ENCODE data around the gene BUD31.

DNA sequence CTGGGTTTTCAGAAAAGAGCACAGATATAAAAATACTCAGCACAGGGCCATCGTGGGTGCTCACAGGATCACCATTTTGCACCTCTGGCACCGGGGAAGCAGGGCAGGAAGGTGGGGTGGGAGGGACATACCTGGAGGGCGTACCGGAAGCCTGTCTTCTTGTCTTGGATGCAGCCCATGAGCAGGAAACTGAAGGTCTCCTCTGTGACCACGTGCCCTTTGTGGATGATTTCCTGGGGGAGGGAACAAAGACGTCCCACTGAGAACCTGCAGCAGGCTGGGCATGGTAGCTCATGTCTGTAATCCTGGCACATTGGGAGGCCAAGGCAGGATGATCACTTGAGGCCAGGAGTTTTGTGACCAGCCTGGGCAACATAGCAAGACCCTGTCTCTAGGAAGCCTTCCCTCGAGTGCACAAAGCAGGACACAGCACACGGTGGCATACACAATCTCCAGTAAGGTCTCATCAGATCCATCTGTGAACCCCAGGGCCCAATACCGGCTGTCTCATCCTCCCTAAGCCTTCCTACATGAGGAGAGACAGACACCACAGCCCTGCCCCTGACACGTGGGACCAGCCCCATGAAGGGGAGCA, 20.3 kb downstream of the BUD31 start:
- no peak for TF ChIP-seq SNAI2 (CRISPR knock-in tag; IDR thresholded peaks at IDR 0.05)
- no peak for TF ChIP-seq ZFP30 (CRISPR knock-in tag; IDR thresholded peaks at IDR 0.05)
- TF ChIP-seq ZC3H10 (CRISPR knock-in tag; IDR thresholded peaks at IDR 0.05) = no peak
- no peak for TF ChIP-seq ESRRG (CRISPR knock-in tag; IDR thresholded peaks at IDR 0.05)
- TF ChIP-seq, protein P1, sequence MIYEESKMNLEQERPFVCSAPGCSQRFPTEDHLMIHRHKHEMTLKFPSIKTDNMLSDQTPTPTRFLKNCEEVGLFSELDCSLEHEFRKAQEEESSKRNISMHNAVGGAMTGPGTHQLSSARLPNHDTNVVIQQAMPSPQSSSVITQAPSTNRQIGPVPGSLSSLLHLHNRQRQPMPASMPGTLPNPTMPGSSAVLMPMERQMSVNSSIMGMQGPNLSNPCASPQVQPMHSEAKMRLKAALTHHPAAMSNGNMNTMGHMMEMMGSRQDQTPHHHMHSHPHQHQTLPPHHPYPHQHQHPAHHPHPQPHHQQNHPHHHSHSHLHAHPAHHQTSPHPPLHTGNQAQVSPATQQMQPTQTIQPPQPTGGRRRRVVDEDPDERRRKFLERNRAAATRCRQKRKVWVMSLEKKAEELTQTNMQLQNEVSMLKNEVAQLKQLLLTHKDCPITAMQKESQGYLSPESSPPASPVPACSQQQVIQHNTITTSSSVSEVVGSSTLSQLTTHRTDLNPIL (CRISPR knock-in tag; IDR thresholded peaks at IDR 0.05; ENCODE audit: low read depth) = no peak

All from SK-N-SH treated with all-trans-retinoic acid at 6 μM for 48 hours (cell line).